HepG2 (cell line): Measurements from ENCODE around the gene C2orf81. TPM values are rescaled to one million over a fixed set of nuclear protein-coding genes. Genes with fewer than 3 reads are reported as not detected.

Source experiments
- ATAC-seq: fragments of 200-7000 bp; cut with Tn5 transposase; 3 replicates; pipeline ENCODE4 v1.9.1; 2020; ENCODE audit warnings: mild to moderate bottlenecking, moderate library complexity
- BruUV-seq: library from RNA; stranded (reverse); fragments of 400-500 nt; replicated peaks from 2 replicates; lab custom pipeline; 2021; lab: Mats Ljungman, UMichigan
- CTCF ChIA-PET: fragments of 300-600 bp; formaldehyde crosslinking; extraction: SDS; loops from one replicate; lab custom pipeline; 2021; ENCODE audit warnings: low total read pairs, inconsistent platforms, low intra/inter-chr PET ratio; lab: Yijun Ruan, JAX
- POLR2A ChIA-PET: fragments of 350-600 bp; sonication (Branson Sonifier 250); formaldehyde crosslinking; loops from one replicate; lab custom pipeline; 2020; ENCODE audit warnings: antibody characterized with exemption, inconsistent platforms; lab: Yijun Ruan, JAX
- DNase-seq: peaks from one replicate; pipeline ENCODE4 v3.0.0-alpha.2; 2015; ENCODE audit warnings: low spot score
- FAIRE-seq: peaks from 3 replicates; lab custom pipeline; 2011; peaks lifted over from hg19 to GRCh38; lab: Jason Lieb, UNC
- H2AFZ ChIP-seq: one replicate; pipeline ENCODE4 v1.6.1; 2011; ENCODE audit warnings: low read length, inconsistent platforms
- H3K27ac ChIP-seq: fragments of 300-600 bp; 3 replicates; pipeline ENCODE4 v1.8.0; 2011; ENCODE audit warnings: mixed run types, mild to moderate bottlenecking, mixed read lengths, low read length, inconsistent platforms; ENCODE audit not compliant: insufficient read depth; ENCODE audit errors: extremely low read length
- H3K27me3 ChIP-seq, 2 experiments: fragments of 200-600 bp in 1 of 2; 2 replicates in 1 of 2; 3 replicates in 1 of 2; pipeline versions ENCODE4 v1.6.0 to v1.8.0; 2011; ENCODE audit warnings: low read length in 2 of 2, mild to moderate bottlenecking in 2 of 2, moderate library complexity in 2 of 2, inconsistent platforms in 1 of 2; ENCODE audit not compliant: insufficient read depth in 2 of 2, control insufficient read depth in 1 of 2
- H3K36me3 ChIP-seq, 2 experiments: fragments of 200-600 bp in 1 of 2; replicated peaks in 1 of 2; 2 replicates in 1 of 2; 3 replicates in 1 of 2; pipeline versions ENCODE4 v1.5.1 to v1.8.0; 2011; ENCODE audit warnings: low read length in 2 of 2, inconsistent platforms in 1 of 2; ENCODE audit not compliant: insufficient read depth in 2 of 2, control insufficient read depth in 1 of 2
- H3K4me1 ChIP-seq: 2 replicates; pipeline ENCODE4 v1.5.1; 2012; ENCODE audit warnings: low read length, inconsistent platforms; ENCODE audit not compliant: insufficient read depth
- H3K4me2 ChIP-seq: 2 replicates; pipeline ENCODE4 v1.6.0; 2011; ENCODE audit warnings: low read depth, low read length, inconsistent platforms
- H3K4me3 ChIP-seq, 3 experiments: fragments of 200-600 bp in 1 of 3; sonication (generic), shearing (Covaris generic) in 1 of 3; replicated peaks in 1 of 3; 2 replicates each; pipeline ENCODE4 v1.5.1; 2011 to 2016; ENCODE audit warnings: low read length in 3 of 3, inconsistent platforms in 2 of 3, low read depth in 2 of 3, mild to moderate bottlenecking in 2 of 3, control low read depth in 1 of 3, mixed read lengths in 1 of 3; ENCODE audit not compliant: insufficient read depth in 1 of 3
- H3K79me2 ChIP-seq: one replicate; pipeline ENCODE4 v1.6.1; 2011; ENCODE audit warnings: low read length, inconsistent platforms; ENCODE audit not compliant: insufficient read depth
- H3K9ac ChIP-seq: 2 replicates; pipeline ENCODE4 v1.6.0; 2011; ENCODE audit warnings: mild to moderate bottlenecking, low read depth, low read length, inconsistent platforms; ENCODE audit not compliant: insufficient read depth
- H3K9me3 ChIP-seq: 2 replicates; pipeline ENCODE4 v1.5.1; 2012; ENCODE audit warnings: mild to moderate bottlenecking, low read length
- H4K20me1 ChIP-seq: 2 replicates; pipeline ENCODE4 v1.6.0; 2011; ENCODE audit warnings: inconsistent platforms, mild to moderate bottlenecking, low read length, moderate library complexity; ENCODE audit not compliant: insufficient read depth
- CREM ChIP-seq, 2 experiments: sonication (generic) in 1 of 2; formaldehyde crosslinking in 1 of 2; IDR thresholded peaks; 2 replicates each; pipeline versions ENCODE4 v1.4.0 to v1.6.1; 2016 to 2020; ENCODE audit warnings: antibody characterized with exemption in 1 of 2, mild to moderate bottlenecking in 1 of 2, missing genetic modification reagents in 1 of 2
- DNMT1 ChIP-seq: sonication (generic); formaldehyde crosslinking; IDR thresholded peaks from 2 replicates; pipeline ENCODE4 v1.5.1; 2020; ENCODE audit warnings: mild to moderate bottlenecking, missing genetic modification reagents
- E2F2 ChIP-seq: sonication (generic); formaldehyde crosslinking; IDR thresholded peaks from 2 replicates; pipeline ENCODE4 v1.4.0; 2020; ENCODE audit warnings: missing genetic modification reagents, borderline replicate concordance
- FOXM1 ChIP-seq: sonication (generic); formaldehyde crosslinking; IDR thresholded peaks from 2 replicates; pipeline ENCODE4 v1.5.0; 2020; ENCODE audit warnings: missing genetic modification reagents
- FOXO1 ChIP-seq: sonication (generic); formaldehyde crosslinking; IDR thresholded peaks from 2 replicates; pipeline ENCODE4 v1.4.0; 2020; ENCODE audit warnings: missing genetic modification reagents
- GATAD1 ChIP-seq: IDR thresholded peaks from 2 replicates; pipeline ENCODE4 v1.6.1; 2016; ENCODE audit warnings: missing genetic modification reagents, missing compliant biosample characterization
- GTF2F1 ChIP-seq: fragments of 150-350 bp; IDR thresholded peaks from 2 replicates; pipeline ENCODE4 v1.6.1; 2014; ENCODE audit warnings: low read length
- MXD4 ChIP-seq: IDR thresholded peaks from 2 replicates; pipeline ENCODE4 v1.6.1; 2016; ENCODE audit warnings: mild to moderate bottlenecking, missing biosample characterization, missing genetic modification reagents
- NR0B2 ChIP-seq: sonication (generic); formaldehyde crosslinking; IDR thresholded peaks from 2 replicates; pipeline ENCODE4 v1.4.0; 2020; ENCODE audit warnings: mild to moderate bottlenecking, missing genetic modification reagents
- POLR2G ChIP-seq: fragments of 200-400 bp; formaldehyde crosslinking; IDR thresholded peaks from 2 replicates; pipeline ENCODE4 v1.6.1; 2018; ENCODE audit warnings: mild to moderate bottlenecking, low read depth, low read length, moderate library complexity
- SATB2 ChIP-seq: sonication (generic); formaldehyde crosslinking; IDR thresholded peaks from 2 replicates; pipeline ENCODE4 v1.5.0; 2020; ENCODE audit warnings: missing genetic modification reagents
- SOX5 ChIP-seq: IDR thresholded peaks from 2 replicates; pipeline ENCODE4 v1.6.1; 2016; ENCODE audit warnings: borderline replicate concordance
- TAF1 ChIP-seq: sonication (generic); formaldehyde crosslinking; IDR thresholded peaks from 2 replicates; pipeline ENCODE4 v1.4.0; 2020; ENCODE audit warnings: missing genetic modification reagents
- ZBTB37 ChIP-seq: sonication (generic); formaldehyde crosslinking; IDR thresholded peaks from 2 replicates; pipeline ENCODE4 v1.4.0; 2020; ENCODE audit warnings: mild to moderate bottlenecking, missing genetic modification reagents
- ZC3H13 ChIP-seq: sonication (generic); formaldehyde crosslinking; IDR thresholded peaks from 2 replicates; pipeline ENCODE4 v1.8.1; 2023; ENCODE audit warnings: mild to moderate bottlenecking, missing genetic modification reagents, moderate library complexity
- ZKSCAN5 ChIP-seq: sonication (generic); formaldehyde crosslinking; IDR thresholded peaks from 2 replicates; pipeline ENCODE4 v1.5.1; 2020; ENCODE audit warnings: mild to moderate bottlenecking, missing genetic modification reagents
- ZNF580 ChIP-seq: IDR thresholded peaks from 2 replicates; pipeline ENCODE4 v1.6.1; 2016; ENCODE audit warnings: low read depth, borderline replicate concordance
- ZNF605 ChIP-seq: sonication (generic); formaldehyde crosslinking; IDR thresholded peaks from 2 replicates; pipeline ENCODE4 v1.8.0; 2022; ENCODE audit warnings: mild to moderate bottlenecking, missing genetic modification reagents
- ZNF607 ChIP-seq: sonication (generic); formaldehyde crosslinking; IDR thresholded peaks from 2 replicates; pipeline ENCODE4 v1.5.1; 2020; ENCODE audit warnings: missing genetic modification reagents, mild to moderate bottlenecking, borderline replicate concordance
- ZNF614 ChIP-seq: IDR thresholded peaks from 2 replicates; pipeline ENCODE4 v1.6.1; 2018; ENCODE audit warnings: missing biosample characterization, missing genetic modification reagents, inconsistent platforms, borderline replicate concordance
- ZNF660 ChIP-seq: sonication (generic); formaldehyde crosslinking; IDR thresholded peaks from 2 replicates; pipeline ENCODE4 v1.5.1; 2020; ENCODE audit warnings: mild to moderate bottlenecking, low read depth, missing genetic modification reagents, borderline replicate concordance
- ZSCAN9 ChIP-seq: IDR thresholded peaks from 2 replicates; pipeline ENCODE4 v1.6.1; 2016; ENCODE audit warnings: borderline replicate concordance
- WGBS: methylation state at CpG from one replicate; pipeline ENCODE4 v1.1.6; 2017; ENCODE audit warnings: low lambda C conversion rate; 5-methylcytosine and 5-hydroxymethylcytosine counted together
- in situ Hi-C: cut with HindIII; loops from 2 replicates; pipeline ENCODE4 v1.10.0; 2017; ENCODE audit warnings: low pct_unique_long_range_greater_than_20kb; ENCODE audit not compliant: extremely low pct_ligation_motif_present
- intact Hi-C: fragments of 100-400 bp; cut with micrococcal nuclease; formaldehyde crosslinking; loops from one replicate; pipeline ENCODE4 v1.10.0; 2022; ENCODE audit not compliant: unreplicated experiment
- polyA plus RNA-seq, 8 experiments: library from polyadenylated mRNA; depleted of rRNA in 3 of 8; stranded (reverse) in 7 of 8; unstranded in 1 of 8; fragments of >200 nt; fragmentation: Illumina TruSeq in 4 of 8; extraction: Trizol in 4 of 8; gene quantifications; 2 replicates each; pipeline versions ENCODE4 v1.2.1 to v1.2.3, GENCODE V29; 2011 to 2016; ENCODE audit warnings: low read depth in 4 of 8, missing spikeins in 1 of 8, mixed read lengths in 1 of 8; ENCODE audit not compliant: insufficient read depth in 1 of 8
- total RNA-seq, 5 experiments: library from RNA; depleted of rRNA; stranded (reverse); fragments of >200 nt; fragmentation: Illumina TruSeq; extraction: Trizol; gene quantifications; 2 replicates each; pipeline ENCODE4 v1.2.3, GENCODE V29; 2016; ENCODE audit warnings: low read depth in 1 of 5

The C2orf81 gene
- total and polyA plus RNA-seq, 2 of the 13 experiments (the other 11 are each of a cell fraction or from before 2014, with no cell fraction given), result 0.15 to 0.17 TPM

GRCh38 chr2:74447230-74447999 is 26.0 kb upstream of the C2orf81 start:
- H3K4me3 ChIP-seq, result peak overlapping the region; percentile 18 to 31 (median 29); a peak in 4 of 6 replicates
- no peaks in the 10 kb centered on the region for H3K27me3 ChIP-seq
- peak; percentile 78 for FAIRE-seq
- CTCF ChIA-PET, result no interaction called here
- no peaks in the 10 kb centered on the region for H3K36me3 ChIP-seq
- intact Hi-C loops (no loop called here), in situ Hi-C loops (no loop called here)
- POLR2A ChIA-PET, result interaction anchor here (0.9 to 11.6 kb wide), 8 partner anchors 9 to 57 kb away, joined by 3 to 342 read pairs (median 4); partner anchors contain the start of genes INO80B, LBX2 and WBP1
- H3K9me3 ChIP-seq, result no peaks in the 10 kb centered on the region
- WGBS, result 10% methylated on average over 5 of the region's 5 CpGs
- peak; percentile 82 for DNase-seq
- H3K4me1 ChIP-seq, result peaks cover 66% of the 10 kb centered on the region
- H3K27ac ChIP-seq, result peak overlapping the region; percentile 65
- no peaks in the 10 kb centered on the region for H4K20me1 ChIP-seq
- no peak overlapping the region for H2AFZ ChIP-seq
- peaks cover 4% of the 10 kb centered on the region for H3K79me2 ChIP-seq
- BruUV-seq, result no TSS peak
- ATAC-seq, result peak; percentile 75
- peak overlapping the region; percentile 33 for H3K9ac ChIP-seq
- peak overlapping the region; percentile 75 for H3K4me2 ChIP-seq
- TF ChIP-seq ZC3H13 (CRISPR knock-in tag), result no peak
- no peak for TF ChIP-seq E2F2 (CRISPR knock-in tag)
- peak; percentile 39; the same call in 1 of the 2 replicates for TF ChIP-seq CREM (IDR thresholded peaks at IDR 0.05)
- TF ChIP-seq CREM (CRISPR knock-in tag; IDR thresholded peaks at IDR 0.05), result no peak
- no peak for TF ChIP-seq GTF2F1
- TF ChIP-seq ZNF605 (CRISPR knock-in tag), result peak; percentile 85
- peak; percentile 76; the same call in 1 of the 2 replicates for TF ChIP-seq ZNF580
- TF ChIP-seq GATAD1 (CRISPR knock-in tag), result peak; percentile 21; the same call in 1 of the 2 replicates
- TF ChIP-seq MXD4 (CRISPR knock-in tag), result no peak; the same call in 1 of the 2 replicates
- TF ChIP-seq FOXO1 (CRISPR knock-in tag), result peak; percentile 26; the same call in 1 of the 2 replicates
- TF ChIP-seq ZNF614 (CRISPR knock-in tag), result peak; percentile 86; the same call in 1 of the 2 replicates
- TF ChIP-seq ZNF660 (CRISPR knock-in tag), result no peak
- TF ChIP-seq POLR2G, result 0 out of 2 replicates have a peak, but pooled peaks have one; percentile 29
- TF ChIP-seq ZNF607, result peak; percentile 75; the same call in 1 of the 2 replicates
- no peak for TF ChIP-seq ZKSCAN5 (CRISPR knock-in tag)
- peak; percentile 44; the same call in 1 of the 2 replicates for TF ChIP-seq SOX5 (CRISPR knock-in tag)
- TF ChIP-seq TAF1, result no peak
- TF ChIP-seq ZSCAN9 (CRISPR knock-in tag), result peak; percentile 73; the same call in 1 of the 2 replicates
- TF ChIP-seq DNMT1 (CRISPR knock-in tag), result 0 out of 2 replicates have a peak, but pooled peaks have one; percentile 23
- no peak for TF ChIP-seq FOXM1 (CRISPR knock-in tag)
- no peak for TF ChIP-seq ZBTB37 (CRISPR knock-in tag)
- no peak for TF ChIP-seq SATB2 (CRISPR knock-in tag)
- no peak for TF ChIP-seq NR0B2 (CRISPR knock-in tag)
